Renal cortex interstitium (tissue), 11 donors: ENCODE measurements around the gene MYH15. TPM values are rescaled to one million over a fixed set of nuclear protein-coding genes. Genes with fewer than 3 reads are reported as not detected.
A peak's percentile ranks its signal among the peaks of the same experiment; 100 is the strongest.

ENCODE experiments used
- DNase-seq, 11 donors: peaks; one replicate each; pipeline ENCODE4 v3.0.0-alpha.2; 2013; ENCODE audit warnings: low read depth in 9 of 11, low spot score in 4 of 11; ENCODE audit errors: extremely low read depth in 1 of 11
- polyA plus RNA-seq, 3 donors: library from polyadenylated mRNA; unstranded; fragments of 120-200 nt; gene quantifications; one replicate each; pipeline ENCODE4 v1.2.1, GENCODE V29; 2013; ENCODE audit not compliant: insufficient read length in 3 of 3

Gene MYH15
- polyA plus RNA-seq, 3 donors, result 0.23 to 0.44 (median 0.34) TPM

- DNase-seq, result peak in 1 of 11 donors; percentile 24
These were observed 73.0 kb downstream of the MYH15 start for GRCh38 chr3:108437439-108437838.

GRCh38 chr3:108433928-108434327 lies 76.5 kb downstream of the MYH15 start:
- DNase-seq, result no peak

- DNase-seq, result no peak
These were observed 78.0 kb downstream of the MYH15 start for GRCh38 chr3:108432431-108432830.

DNA sequence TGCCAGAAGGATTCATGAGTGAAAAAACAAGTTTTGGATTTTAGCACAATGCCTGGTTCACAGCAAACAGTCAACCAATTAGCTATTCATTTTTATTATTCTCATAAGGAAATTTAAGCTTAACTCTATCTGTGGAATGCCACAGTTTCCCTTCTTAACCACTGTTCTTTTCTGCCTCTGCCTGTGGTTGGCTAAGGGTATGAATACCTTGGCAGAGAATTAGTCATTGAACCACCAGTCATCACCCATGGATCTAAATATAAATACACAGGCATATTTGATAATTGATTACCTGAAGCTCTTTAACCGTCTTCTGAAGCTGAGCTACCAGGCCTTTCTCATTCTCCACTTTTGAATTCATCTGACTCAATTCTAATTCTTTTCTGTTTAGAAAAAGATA lies 79.9 kb downstream of the MYH15 start:
- no peak for DNase-seq

DNA sequence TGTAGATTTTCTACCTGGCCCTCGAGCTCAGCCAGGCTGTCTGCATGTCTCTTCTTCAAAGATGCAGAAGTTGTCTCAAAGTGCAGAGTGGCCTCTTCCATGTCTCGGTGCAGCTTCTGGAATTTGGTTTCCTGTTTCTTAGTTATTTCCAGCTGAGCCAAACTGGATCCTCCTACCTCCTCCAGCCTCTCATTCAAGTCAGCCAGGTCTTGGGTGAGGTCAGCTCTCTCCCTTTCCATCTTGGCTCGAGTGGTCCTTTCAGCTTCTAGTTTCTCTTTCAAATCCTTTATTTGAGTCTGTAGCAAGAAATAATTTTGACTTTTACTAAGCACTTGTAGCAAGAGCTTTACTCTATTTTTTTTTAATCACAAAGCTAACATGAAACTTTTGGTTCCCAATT lies 81.8 kb downstream of the MYH15 start:
- DNase-seq, result no peak

DNA sequence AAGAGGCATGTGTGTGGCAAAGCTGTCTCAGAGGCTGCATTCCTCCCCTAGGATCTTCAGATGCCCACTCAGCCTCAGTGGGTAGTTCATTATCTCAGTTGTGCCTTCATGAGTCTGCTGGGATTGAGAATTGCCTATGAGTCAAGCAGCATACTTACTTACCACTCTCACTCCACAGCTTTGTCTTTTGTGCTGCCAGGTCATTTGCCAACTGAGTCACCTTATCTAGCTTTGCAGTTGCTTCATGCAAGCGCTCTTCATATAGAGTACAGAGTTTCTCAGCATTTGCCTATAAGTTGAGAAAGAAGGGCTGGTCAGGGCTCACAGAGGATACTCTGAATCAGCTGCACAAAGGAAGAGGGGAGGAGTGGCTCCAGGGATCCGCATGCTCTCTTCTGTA lies 89.5 kb downstream of the MYH15 start:
- no peak for DNase-seq

DNA sequence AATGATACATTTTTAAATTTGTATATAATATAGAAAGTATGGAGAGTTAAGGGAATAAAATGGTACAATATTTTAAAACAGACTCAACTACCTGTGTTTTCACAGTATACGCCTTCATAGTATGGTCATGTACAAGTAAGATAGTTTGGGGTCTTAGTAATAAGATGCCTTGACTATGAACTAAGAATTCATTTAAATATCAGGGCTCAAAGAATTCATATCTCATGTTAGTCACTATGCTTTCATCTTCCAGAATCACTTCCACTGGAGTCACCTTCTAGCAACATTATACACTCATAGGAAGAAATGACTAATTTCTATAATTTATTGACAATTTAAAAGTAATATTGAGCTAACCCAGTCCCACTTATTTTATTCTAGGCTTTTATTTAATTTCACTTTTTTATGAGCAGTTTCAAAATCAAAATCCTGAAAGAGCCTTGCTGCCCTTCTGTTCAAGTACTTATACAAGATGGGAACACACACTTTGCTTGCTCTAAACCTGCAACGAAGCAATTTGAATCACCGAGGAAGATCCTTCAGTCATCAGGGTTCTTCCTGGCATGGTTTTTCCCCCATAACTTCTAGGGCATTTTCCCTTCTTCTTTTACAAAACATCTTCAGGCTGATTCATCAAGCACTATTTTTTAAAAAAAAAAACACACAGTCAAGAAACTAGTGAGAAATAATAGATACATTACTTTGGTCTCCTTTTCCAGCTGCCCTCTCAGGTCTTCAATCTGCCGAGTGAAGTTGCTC lies 94.1 kb downstream of the MYH15 start:
- DNase-seq, result no peak

DNA sequence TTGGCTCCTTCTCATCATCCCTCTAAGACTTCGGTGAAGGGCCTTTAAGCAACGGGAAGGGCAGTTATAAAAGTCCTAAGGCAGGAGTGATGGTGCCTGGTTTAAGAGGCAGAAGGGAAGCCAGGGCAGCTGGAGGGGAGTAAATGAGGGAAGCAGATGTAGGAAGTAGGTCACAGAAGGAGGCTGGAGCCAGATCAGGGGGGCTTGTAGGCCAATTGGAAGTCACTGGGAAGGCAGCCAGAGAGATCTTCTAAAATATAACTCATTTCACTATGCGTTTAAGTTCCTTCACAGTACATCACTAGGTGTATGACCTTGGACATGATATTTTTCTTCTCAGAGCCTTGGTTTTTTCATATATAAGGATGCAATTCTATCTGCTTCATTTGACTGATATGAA lies 94.7 kb downstream of the MYH15 start:
- DNase-seq, result no peak

- no peak for DNase-seq
These were observed 96.4 kb downstream of the MYH15 start for GRCh38 chr3:108414007-108414406.

DNA sequence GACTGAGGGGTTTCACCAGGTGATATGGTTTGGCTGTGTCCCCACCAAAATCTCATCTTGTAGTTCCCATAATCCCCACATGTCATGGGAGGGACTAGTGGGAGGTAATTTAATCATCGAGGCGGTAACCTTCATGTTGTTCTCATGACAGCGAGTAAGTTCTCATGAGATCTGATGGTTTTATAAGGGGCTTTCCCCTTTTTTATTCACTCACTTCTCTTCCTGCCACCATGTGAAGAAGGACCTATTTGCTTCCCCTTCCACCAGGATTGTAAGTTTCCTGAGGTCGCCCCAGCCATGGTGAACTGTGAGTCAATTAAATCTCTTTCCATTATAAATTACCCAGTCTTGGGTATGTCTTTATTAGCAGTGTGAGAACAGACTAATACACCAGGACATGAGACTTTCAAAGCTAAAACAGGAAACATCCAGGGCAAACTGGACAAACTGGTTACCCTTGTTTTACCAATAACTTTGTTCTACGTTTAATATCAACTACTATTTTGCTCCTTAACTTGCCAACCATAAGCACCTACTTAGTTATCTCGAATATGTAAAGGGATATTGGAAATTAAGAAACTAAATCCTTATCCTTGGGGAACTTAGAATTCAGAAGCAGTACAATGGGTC lies 98.2 kb downstream of the MYH15 start:
- peak in 1 of 11 donors; percentile 11 for DNase-seq

DNA sequence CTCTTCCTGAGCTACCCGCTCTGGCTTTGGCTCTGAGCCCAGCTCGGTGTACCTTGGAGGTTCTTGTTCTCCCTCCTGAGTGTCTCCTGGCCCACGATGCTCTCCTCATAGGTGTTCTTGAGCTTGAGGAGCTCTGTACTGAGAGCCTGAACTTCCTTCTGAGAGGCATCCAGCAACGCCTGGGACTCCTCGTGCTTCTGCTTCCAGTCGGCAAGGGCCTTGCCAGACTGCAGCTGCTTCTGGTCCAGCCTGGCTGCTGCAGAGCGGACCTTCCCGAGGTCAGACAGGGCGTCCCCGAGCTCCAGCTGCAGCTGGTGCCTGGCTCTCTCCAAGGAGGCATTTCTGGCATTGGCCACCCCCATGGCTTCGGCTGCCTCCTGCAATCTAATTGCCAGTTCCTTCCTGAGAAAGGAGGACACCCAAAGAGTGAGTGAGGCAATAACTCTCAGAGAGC lies 99.8 kb downstream of the MYH15 start:
- no peak for DNase-seq

- DNase-seq, result no peak
These were observed 100.6 kb downstream of the MYH15 start for GRCh38 chr3:108409800-108410178.

GRCh38 chr3:108408883-108409799 lies 101.3 kb downstream of the MYH15 start:
- no peak for DNase-seq

GRCh38 chr3:108407886-108408285 lies 102.5 kb downstream of the MYH15 start:
- DNase-seq, result no peak

DNA sequence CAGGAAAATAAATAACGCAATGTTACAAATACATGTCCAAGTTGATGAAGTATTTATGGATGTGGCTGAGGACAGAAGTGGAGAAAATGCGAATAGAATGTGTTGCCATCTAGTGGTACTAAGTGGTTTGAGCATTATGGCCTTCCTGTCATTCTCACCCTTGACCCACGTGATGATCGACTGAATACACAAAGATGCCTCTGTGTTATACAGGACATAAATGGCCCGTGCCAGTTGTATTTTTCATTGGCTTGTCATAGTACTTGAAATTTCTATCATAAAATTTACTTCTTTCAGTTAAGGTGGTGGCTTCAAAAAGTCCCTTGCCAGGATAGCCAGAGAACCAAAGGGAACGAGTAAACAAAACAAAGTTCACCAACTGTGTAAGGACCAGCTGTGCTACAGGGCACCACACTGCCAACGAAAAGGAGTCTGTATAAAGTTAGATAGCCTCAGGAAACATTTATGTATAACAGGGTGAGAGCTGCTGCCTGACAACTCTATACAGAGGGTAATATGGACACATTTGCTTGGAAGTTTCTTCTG lies 103.7 kb downstream of the MYH15 start:
- peak in 7 of 11 donors; percentile 8 to 52 (median 25) for DNase-seq

DNA sequence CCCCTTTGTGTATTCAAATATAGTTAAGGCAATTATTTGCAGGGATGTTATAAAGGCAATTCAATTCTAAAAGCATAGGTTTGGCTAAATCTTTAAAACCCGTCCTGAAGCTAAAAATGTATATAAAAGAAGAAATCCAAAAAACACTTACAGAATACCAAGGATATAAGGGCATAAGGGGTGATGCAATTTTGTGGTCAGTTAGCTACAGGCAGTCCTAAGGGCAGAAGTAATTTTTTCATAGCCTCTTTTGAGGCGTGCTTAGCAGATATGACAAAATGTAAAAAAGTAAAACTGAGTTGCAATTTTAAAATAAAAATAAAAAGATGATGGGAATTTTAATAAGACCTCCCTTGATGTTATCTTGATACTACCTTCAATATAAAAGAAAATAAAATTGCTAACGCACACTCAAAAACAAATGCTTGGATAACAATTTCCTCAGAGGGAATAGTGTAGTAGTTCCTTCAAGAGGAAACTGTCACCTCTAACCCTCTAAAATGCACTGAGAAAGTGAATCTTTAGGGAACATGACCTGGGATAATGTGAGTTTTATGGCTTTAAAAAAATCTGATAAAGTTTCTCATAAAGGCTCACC lies 104.2 kb downstream of the MYH15 start:
- DNase-seq, result no peak

DNA sequence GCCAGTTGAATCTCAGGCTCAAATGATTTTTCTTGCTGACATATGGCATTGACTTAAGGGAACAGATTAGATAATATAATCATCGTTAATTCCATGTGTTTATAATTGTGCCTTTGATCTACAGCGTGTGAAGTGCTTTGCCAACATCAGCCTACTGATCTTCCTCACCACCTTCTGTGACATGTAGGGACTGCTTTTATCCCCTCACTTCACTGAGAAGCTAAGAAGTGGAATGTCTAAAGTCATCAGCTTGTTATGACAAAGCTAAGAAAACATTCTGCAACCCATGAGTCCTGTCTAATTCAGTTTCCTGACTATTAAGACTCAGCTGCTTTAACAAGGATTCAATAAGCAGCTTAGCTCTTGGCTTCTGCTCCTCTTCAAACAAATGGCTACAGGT lies 106.0 kb downstream of the MYH15 start:
- no peak for DNase-seq

DNA sequence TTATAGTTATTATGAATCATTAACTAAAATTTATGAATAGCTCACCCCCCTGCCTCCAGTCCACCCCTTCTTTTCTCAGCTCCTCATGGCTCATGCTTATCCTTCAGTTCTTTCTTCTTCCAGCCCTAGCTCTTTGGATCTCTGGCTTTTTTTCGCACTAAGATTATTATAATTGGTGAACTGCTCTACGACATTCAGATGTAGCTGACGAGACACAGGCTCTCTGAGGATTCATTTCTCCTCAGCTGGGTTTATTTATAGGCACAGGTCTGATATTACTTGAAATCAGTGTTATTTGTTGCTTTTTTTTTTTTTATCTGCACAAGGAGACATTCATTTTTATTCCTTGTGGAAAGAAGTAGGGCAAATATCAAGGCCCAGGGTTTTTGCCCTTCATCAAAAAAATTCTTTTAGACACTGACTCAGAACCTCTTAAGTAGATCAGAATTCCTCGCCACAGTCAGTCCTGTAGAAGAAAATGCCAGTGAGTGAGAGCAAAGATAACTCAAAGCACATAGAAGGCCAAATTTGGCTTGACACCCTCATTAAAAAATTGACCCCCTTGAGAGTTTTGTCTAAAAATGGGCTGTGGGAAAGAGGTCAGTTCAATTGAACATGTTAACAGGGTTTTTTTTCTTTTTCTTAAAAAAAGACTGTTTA lies 106.6 kb downstream of the MYH15 start:
- no peak for DNase-seq

DNA sequence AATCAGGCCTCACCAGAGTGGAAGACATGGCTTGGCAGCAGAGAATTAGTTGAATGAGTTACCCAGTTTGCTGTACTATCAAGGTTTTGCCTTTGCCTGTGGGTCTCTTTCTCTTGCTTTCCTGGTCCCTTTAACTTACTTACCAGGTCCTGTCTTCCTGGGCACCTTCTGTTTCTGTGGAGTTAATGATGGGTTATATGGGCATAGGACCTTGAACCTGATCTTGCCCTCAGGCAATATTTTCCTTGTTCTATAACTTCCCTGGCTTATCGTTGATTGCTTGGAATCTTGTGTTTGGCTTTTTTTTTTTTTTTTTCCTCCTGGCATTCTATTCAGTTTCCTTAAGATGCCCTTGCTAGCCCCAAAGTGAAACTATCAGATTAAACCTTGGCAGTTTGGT lies 107.2 kb downstream of the MYH15 start:
- no peak for DNase-seq
